Measurements from ENCODE around the gene CCT4.

- TF ChIP-seq POLR2A (IDR thresholded peaks at IDR 0.05): no peak
- TF ChIP-seq, protein P1, sequence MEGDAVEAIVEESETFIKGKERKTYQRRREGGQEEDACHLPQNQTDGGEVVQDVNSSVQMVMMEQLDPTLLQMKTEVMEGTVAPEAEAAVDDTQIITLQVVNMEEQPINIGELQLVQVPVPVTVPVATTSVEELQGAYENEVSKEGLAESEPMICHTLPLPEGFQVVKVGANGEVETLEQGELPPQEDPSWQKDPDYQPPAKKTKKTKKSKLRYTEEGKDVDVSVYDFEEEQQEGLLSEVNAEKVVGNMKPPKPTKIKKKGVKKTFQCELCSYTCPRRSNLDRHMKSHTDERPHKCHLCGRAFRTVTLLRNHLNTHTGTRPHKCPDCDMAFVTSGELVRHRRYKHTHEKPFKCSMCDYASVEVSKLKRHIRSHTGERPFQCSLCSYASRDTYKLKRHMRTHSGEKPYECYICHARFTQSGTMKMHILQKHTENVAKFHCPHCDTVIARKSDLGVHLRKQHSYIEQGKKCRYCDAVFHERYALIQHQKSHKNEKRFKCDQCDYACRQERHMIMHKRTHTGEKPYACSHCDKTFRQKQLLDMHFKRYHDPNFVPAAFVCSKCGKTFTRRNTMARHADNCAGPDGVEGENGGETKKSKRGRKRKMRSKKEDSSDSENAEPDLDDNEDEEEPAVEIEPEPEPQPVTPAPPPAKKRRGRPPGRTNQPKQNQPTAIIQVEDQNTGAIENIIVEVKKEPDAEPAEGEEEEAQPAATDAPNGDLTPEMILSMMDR (IDR thresholded peaks at IDR 0.05): no peak
Measured at GRCh38 chr2:61922714-61923113, 34.3 kb upstream of the CCT4 start.

Data from Peyer's patch (tissue), 4 donors.